Sciatic nerve (tissue), 1 donor: ENCODE data around the gene CSMD2. TPM values are rescaled to one million over a fixed set of nuclear protein-coding genes. Genes with fewer than 3 reads are reported as not detected.

Experiments
- total RNA-seq: library from RNA; stranded (reverse); fragmentation: NEBNext Ultra II Directional; extraction: Animal tissue kit (Norgen Biotek cat#: 25700); gene quantifications from one replicate; pipeline ENCODE4 v1.2.1, GENCODE V29; 2021
- donor health status: DM: no; HTN: no; CAD: no.

Gene CSMD2
- total RNA-seq, 1 donor from 2014 or later = 1.5 TPM

Other genes starting within 250 kb of the CSMD2 start
- not detected for gene C1orf94, start 11.7 kb upstream of the CSMD2 start, total RNA-seq